Heart left ventricle (tissue), 16 donors: ENCODE measurements around the gene CRYBG3. TPM values are rescaled to one million over a fixed set of nuclear protein-coding genes. Genes with fewer than 3 reads are reported as not detected.

ENCODE experiments used
- ATAC-seq, 4 donors: fragments of 200-7000 bp; cut with Tn5 transposase; one replicate each; pipeline ENCODE4 v1.9.1; 2020 to 2022; ENCODE audit warnings: moderate library complexity in 4 of 4, mild to moderate bottlenecking in 3 of 4, moderate number of reproducible peaks in 1 of 4
- DNase-seq, 5 donors: peaks; one replicate each; pipeline ENCODE4 v3.0.0-alpha.2; 2020
- H3K27ac ChIP-seq, 12 donors: fragments of 200-600 bp; sonication (generic) in 4 of 12; one replicate each; pipeline versions ENCODE4 v1.5.0 to v1.8.0; 2016 to 2022; ENCODE audit warnings: mild to moderate bottlenecking in 2 of 12
- H3K27me3 ChIP-seq, 9 donors: fragments of 200-600 bp; sonication (generic) in 2 of 9; one replicate each; pipeline versions ENCODE4 v1.5.1 to v1.8.0; 2016 to 2022; ENCODE audit warnings: mild to moderate bottlenecking in 3 of 9
- H3K36me3 ChIP-seq, 9 donors: fragments of 200-600 bp; sonication (generic) in 2 of 9; one replicate each; pipeline versions ENCODE4 v1.5.0 to v1.8.0; 2018 to 2022; ENCODE audit warnings: mild to moderate bottlenecking in 2 of 9
- H3K4me1 ChIP-seq, 12 donors: fragments of 200-600 bp; sonication (generic) in 4 of 12; one replicate each; pipeline versions ENCODE4 v1.5.0 to v1.8.0; 2016 to 2022; ENCODE audit warnings: mild to moderate bottlenecking in 3 of 12
- H3K4me3 ChIP-seq, 12 donors: fragments of 200-600 bp; sonication (generic) in 4 of 12; one replicate each; pipeline versions ENCODE4 v1.5.0 to v1.8.0; 2017 to 2022; ENCODE audit warnings: mild to moderate bottlenecking in 9 of 12, moderate library complexity in 4 of 12
- H3K9me3 ChIP-seq, 12 donors: fragments of 200-600 bp; sonication (generic) in 4 of 12; one replicate each; pipeline versions ENCODE4 v1.5.0 to v1.8.0; 2016 to 2022; ENCODE audit warnings: mild to moderate bottlenecking in 1 of 12
- POLR2A ChIP-seq, 2 donors: fragments of 450-650 bp; IDR thresholded peaks; one replicate each; pipeline ENCODE4 v1.6.1; 2017; ENCODE audit warnings: antibody characterized with exemption in 2 of 2, mild to moderate bottlenecking in 2 of 2, moderate library complexity in 2 of 2
- WGBS, 4 donors: extraction: QIAGEN DNeasy Blood & Tissue Kit in 2 of 4; methylation state at CpG; one replicate each; pipeline versions ENCODE4 v1.1.5 to v1.1.7; 2013 to 2018; 5-methylcytosine and 5-hydroxymethylcytosine counted together
- intact Hi-C, 10 donors: fragments of 100-400 bp; cut with DNase I; formaldehyde crosslinking; loops; one replicate each; pipeline versions ENCODE4 v1.11.1 to v1.14.2; 2022
- polyA plus RNA-seq, 2 donors: library from polyadenylated mRNA; stranded (reverse); fragments of 200-250 nt; gene quantifications; one replicate each; pipeline ENCODE4 v1.2.3, GENCODE V29; 2013
- total RNA-seq, 9 donors: library from RNA; depleted of rRNA in 2 of 9; stranded (reverse); fragments of >200 nt in 2 of 9; fragmentation: NEBNext Ultra II Directional in 3 of 9; extraction: Animal tissue kit (Norgen Biotek cat#: 25700) in 3 of 9; gene quantifications; one replicate each; pipeline versions ENCODE4 v1.1.0 to v1.2.4, GENCODE V29; 2016 to 2023
- TF ChIP-seq, protein P1 (sequence below), 12 donors: fragments of 200-600 bp; sonication (generic) in 4 of 12; IDR thresholded peaks; one replicate each; pipeline versions ENCODE4 v1.5.0 to v1.8.0; 2018 to 2022; ENCODE audit warnings: antibody characterized with exemption in 12 of 12, mild to moderate bottlenecking in 5 of 12
- donor health status: ischemic (EF 13 %, LVEDD 7.1; RV severe dilation, severe dysfunction).
- donor health status: healthy with polysubstance abuse.
- donor health status: DM: no; HTN: yes; CAD: no.
- donor health status: DM: no; HTN: no; CAD: no.
- donor health status: ischemic (EF 25% LVEDD 6.9; RV normal size, moderate dysfunction).
- donor health status: ischemic (EF 25% LVEDD 5.7; RV mildly dilated, moderate dysfunction).
- donor health status: healthy.
- donor health status: DM: yes; HTN: yes; CAD: no.
- donor health status: ischemic (EF 35%, LVEDD 5.7; RV mildly dilated, moderate dysfunction).
- donor health status: nonischemic (EF 11% LVEDD 7.7; RV severe dilation, severe dysfunction).
- donor health status: DM: yes; HTN: yes; CAD: no.
- donor health status: PGD.
- donor health status: ischemic (EF 29% LVEDD 5.4; RV normal size, mild dysfunction).
- donor health status: nonischemic (EF 23%, LVEDD 6.1; RV moderate dilation, normal function).

CRYBG3 gene
- total and polyA plus RNA-seq, 11 donors = 5.5 to 34.1 (median 20.9) TPM

DNA sequence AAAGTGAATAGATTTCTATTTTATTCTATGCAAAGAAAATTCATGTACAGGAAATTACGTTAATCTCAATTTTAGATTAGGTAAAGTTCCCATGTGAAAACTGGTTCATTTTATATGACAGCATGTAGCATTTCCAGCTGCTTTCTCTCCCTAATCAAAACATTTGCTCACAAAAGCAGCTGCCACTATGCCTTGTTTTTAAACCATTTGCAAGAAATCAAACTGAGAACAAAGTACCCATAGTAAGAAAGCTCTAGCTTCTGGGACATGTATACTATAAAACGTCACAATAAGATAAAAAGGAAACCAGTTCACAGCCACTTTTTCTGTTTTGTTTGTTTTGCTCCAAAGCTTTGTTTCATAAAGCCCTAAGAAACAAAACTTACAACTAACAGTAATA is 5.0 kb upstream of the CRYBG3 start:
- WGBS, 4 donors = 69 to 79% (median 73%) methylated on average over 2 of the region's 2 CpGs
- Histone ChIP-seq H3K4me3 (no peak overlapping the region), H3K36me3 (no peaks in the 10 kb centered on the region), H3K4me1 (peaks cover 0 to 9% (median 0%) of the 10 kb centered on the region in 12 donors), H3K27ac (no peak overlapping the region), H3K9me3 (no peaks in the 10 kb centered on the region), H3K27me3 (no peaks in the 10 kb centered on the region)
- TF ChIP-seq POLR2A (IDR thresholded peaks at IDR 0.05) = no peak
- TF ChIP-seq, protein P1, sequence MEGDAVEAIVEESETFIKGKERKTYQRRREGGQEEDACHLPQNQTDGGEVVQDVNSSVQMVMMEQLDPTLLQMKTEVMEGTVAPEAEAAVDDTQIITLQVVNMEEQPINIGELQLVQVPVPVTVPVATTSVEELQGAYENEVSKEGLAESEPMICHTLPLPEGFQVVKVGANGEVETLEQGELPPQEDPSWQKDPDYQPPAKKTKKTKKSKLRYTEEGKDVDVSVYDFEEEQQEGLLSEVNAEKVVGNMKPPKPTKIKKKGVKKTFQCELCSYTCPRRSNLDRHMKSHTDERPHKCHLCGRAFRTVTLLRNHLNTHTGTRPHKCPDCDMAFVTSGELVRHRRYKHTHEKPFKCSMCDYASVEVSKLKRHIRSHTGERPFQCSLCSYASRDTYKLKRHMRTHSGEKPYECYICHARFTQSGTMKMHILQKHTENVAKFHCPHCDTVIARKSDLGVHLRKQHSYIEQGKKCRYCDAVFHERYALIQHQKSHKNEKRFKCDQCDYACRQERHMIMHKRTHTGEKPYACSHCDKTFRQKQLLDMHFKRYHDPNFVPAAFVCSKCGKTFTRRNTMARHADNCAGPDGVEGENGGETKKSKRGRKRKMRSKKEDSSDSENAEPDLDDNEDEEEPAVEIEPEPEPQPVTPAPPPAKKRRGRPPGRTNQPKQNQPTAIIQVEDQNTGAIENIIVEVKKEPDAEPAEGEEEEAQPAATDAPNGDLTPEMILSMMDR (IDR thresholded peaks at IDR 0.05) = no peak
- intact Hi-C loops = no loop called here
- ATAC-seq = no peak
- DNase-seq = no peak

DNA sequence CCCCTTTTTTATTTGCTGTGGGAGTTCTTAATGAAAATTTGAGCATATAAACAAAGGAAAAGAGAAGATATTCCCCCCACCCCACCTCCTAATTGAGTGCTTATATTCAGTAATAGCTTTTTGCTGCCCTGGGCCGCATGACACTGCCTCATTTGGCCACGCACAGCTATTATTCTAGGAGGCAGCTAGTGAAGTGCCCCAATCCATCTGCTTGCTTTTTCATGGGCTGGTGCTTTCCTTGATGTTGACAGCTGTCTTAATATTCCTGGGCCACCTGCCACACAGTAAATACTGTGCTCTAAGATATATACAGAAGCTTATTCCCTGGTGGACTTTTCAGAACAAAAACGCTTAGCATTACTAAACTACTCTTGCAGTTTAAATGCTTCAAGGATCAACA is 3.8 kb upstream of the CRYBG3 start:
- intact Hi-C loops = no loop called here
- 76 to 94% (median 81%) methylated on average over 3 of the region's 3 CpGs for WGBS, 4 donors
- DNase-seq (no peak), ATAC-seq (no peak)
- TF ChIP-seq, protein P1 (IDR thresholded peaks at IDR 0.05) = no peak
- TF ChIP-seq POLR2A (IDR thresholded peaks at IDR 0.05) = no peak
- Histone ChIP-seq H3K4me1 (peaks cover 0 to 14% (median 0%) of the 10 kb centered on the region in 12 donors), H3K4me3 (no peak overlapping the region), H3K36me3 (no peaks in the 10 kb centered on the region), H3K9me3 (no peaks in the 10 kb centered on the region), H3K27me3 (no peaks in the 10 kb centered on the region), H3K27ac (no peak overlapping the region)

DNA sequence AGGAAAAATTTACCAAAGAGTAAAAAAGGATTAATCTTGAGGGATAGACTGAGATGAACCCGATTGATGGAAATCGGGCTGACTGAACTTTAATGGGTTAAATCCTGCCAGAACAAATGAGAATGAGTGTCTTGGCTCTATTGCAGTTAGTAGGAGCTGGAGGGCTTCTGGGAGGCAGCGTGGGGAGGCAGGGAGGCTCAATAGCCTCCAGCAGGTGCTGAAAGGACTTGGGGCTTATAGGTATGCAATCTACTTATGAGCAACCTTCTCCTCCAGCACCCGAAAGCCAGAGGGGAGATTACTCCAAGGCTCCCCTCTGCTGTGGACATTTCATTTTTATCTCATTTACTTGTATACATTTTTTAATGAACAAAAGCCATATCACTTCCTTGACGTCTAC is 1.0 kb upstream of the CRYBG3 start:
- Histone ChIP-seq H3K9me3 (no peaks in the 10 kb centered on the region), H3K4me3 (peak overlapping the region in 8 of 12 donors; percentile 72 to 95 (median 84)), H3K4me1 (peaks cover 0 to 38% (median 19%) of the 10 kb centered on the region in 12 donors), H3K27ac (peak overlapping the region in 5 of 12 donors; percentile 88 to 95 (median 91)), H3K36me3 (no peaks in the 10 kb centered on the region), H3K27me3 (no peaks in the 10 kb centered on the region)
- TF ChIP-seq POLR2A (IDR thresholded peaks at IDR 0.05) = no peak
- TF ChIP-seq, protein P1 (IDR thresholded peaks at IDR 0.05) = no peak
- 89 to 93% (median 91%) methylated on average over 5 of the region's 5 CpGs for WGBS, 4 donors
- DNase-seq = no peak
- ATAC-seq = no peak
- intact Hi-C loops = loop anchor here in 7 of 10 donors (5.0 to 10.0 kb wide), 10 partner anchors 42 to 152 kb away; partner anchors contain the start of genes RIOX2 (in 3 of the 7) and ARL6 (in 1 of the 7)

DNA sequence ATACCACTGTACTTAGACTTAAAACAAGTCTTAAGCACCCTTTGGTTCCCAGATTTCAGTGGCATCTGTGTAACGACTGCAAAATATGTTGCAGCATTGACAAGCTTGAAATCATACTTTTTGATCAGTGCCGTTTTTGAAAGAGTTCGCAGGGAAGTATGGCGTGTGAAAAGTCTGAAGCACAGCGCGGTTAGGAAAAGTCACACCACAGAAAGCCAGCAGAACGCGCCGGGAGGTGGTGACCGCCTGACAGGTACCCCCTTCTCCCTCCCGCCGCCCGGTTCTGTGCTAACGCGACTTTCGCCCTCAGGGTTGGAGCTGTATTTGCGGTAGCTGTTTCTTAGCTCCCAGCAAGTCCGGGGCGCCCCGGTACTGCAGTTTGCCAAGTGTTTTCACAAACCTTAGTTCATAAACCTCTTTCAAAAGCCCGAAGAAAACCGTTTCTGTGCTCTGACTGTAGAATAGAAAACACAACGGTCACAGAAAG is 481 bp upstream of the CRYBG3 start:
- H3K4me1 ChIP-seq = peaks cover 0 to 39% (median 21%) of the 10 kb centered on the region in 12 donors
- H3K4me3 ChIP-seq = peak overlapping the region; percentile 72 to 98 (median 84)
- no peaks in the 10 kb centered on the region for H3K36me3 ChIP-seq
- intact Hi-C loops = loop anchor here in 7 of 10 donors (5.0 to 10.0 kb wide), 10 partner anchors 41 to 151 kb away; partner anchors contain the start of genes RIOX2 (in 3 of the 7) and ARL6 (in 1 of the 7)
- H3K27me3 ChIP-seq = no peaks in the 10 kb centered on the region
- ATAC-seq (peak in 3 of 4 donors; percentile 27 to 34 (median 31)), DNase-seq (peak; percentile 40 to 62 (median 54))
- H3K27ac ChIP-seq = peak overlapping the region; percentile 83 to 95 (median 91)
- no peak for TF ChIP-seq POLR2A (IDR thresholded peaks at IDR 0.05)
- TF ChIP-seq, protein P1 (IDR thresholded peaks at IDR 0.05) = no peak
- H3K9me3 ChIP-seq = no peaks in the 10 kb centered on the region
- WGBS, 4 donors = 0 to 1% (median 1%) methylated on average over 23 of the region's 23 CpGs
